Mesangial cell (primary cell): ENCODE results near the gene COG6. TPM values are rescaled to one million over a fixed set of nuclear protein-coding genes. Genes with fewer than 3 reads are reported as not detected.

Source experiments
- total RNA-seq: library from RNA; depleted of rRNA; stranded (reverse); fragments of >200 nt; gene quantifications from 2 replicates; pipeline ENCODE4 v1.2.3, GENCODE V29; 2015

COG6 gene
- total RNA-seq = 9.8 and 13.7 TPM in 2 replicates

DNA sequence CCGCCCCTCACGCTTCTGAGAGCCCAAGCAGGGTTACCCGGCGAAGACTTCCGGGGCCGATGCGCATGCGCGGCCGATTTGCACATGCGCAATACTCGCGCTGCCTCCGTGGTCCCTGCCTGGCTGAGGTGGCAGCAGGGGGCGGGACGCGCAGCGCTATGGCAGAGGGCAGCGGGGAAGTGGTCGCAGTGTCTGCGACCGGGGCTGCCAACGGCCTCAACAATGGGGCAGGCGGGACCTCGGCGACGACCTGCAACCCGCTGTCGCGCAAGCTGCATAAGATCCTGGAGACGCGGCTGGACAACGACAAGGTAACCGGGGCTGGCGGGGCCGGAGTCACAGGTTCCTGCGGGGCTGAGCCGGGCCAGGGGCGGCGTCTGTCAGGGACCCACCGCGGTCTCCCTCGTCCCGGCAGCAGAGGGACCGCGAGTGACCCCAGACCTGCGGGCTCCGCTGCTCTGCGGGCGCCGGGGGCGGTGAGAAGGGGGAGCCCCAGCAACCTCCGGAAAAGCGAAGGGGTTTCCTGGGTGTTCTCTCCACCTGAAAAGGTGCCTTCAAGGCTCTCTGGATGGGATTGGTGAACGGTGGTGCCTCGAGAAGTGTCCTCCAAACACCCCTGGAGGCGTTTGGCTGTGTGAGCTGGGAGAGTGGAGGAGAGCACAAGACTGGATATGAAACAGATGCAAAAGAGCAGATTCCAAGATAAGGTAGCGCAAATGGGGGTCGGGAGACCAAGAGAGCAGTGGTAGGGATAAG is at the start of gene COG6:
TSS of gene COG6 (plus strand) at position 94 of the 756 bp plus-strand sequence. CDS start at position 159, 65 bp downstream.

Other genes starting within 250 kb of the COG6 start
- gene LHFPL6, start 52.5 kb upstream of the COG6 start, total RNA-seq = 10.1 and 20.5 TPM in 2 replicates